BLaER1 treated with 17β-estradiol and CSF1 and Interleukin-3, amounts not matched to agents 10 nM and 100 nM (cell line): Measurements from ENCODE around the gene IFT81.
"Not testable (repeated sequence)": the region's sequence is repeated elsewhere in the genome, so short reads cannot be mapped to it uniquely, and the experiment has no call there.

Source experiments
- H3K27ac ChIP-seq, 11 experiments: shearing (Covaris generic); formaldehyde crosslinking; 2 replicates each; pipeline ENCODE4 v1.8.1; 2022
- H3K27me3 ChIP-seq, 11 experiments: shearing (Covaris generic); formaldehyde crosslinking; 2 replicates each; pipeline ENCODE4 v1.8.1; 2022
- H3K36me3 ChIP-seq, 11 experiments: shearing (Covaris generic); formaldehyde crosslinking; 2 replicates each; pipeline ENCODE4 v1.8.1; 2022
- H3K4me1 ChIP-seq, 10 experiments: shearing (Covaris generic); formaldehyde crosslinking; 2 replicates each; pipeline ENCODE4 v1.8.1; 2022
- H3K4me2 ChIP-seq, 11 experiments: shearing (Covaris generic); formaldehyde crosslinking; 2 replicates each; pipeline ENCODE4 v1.8.1; 2022
- H3K4me3 ChIP-seq, 10 experiments: shearing (Covaris generic); formaldehyde crosslinking; 2 replicates each; pipeline ENCODE4 v1.8.1; 2022
- H3K9ac ChIP-seq, 11 experiments: shearing (Covaris generic); formaldehyde crosslinking; 2 replicates each; pipeline ENCODE4 v1.8.1; 2022
- H3K9me3 ChIP-seq, 11 experiments: shearing (Covaris generic); formaldehyde crosslinking; replicated peaks in 1 of 11; 2 replicates each; pipeline ENCODE4 v1.8.1; 2022
- H4K20me1 ChIP-seq, 11 experiments: shearing (Covaris generic); formaldehyde crosslinking; 2 replicates each; pipeline ENCODE4 v1.8.1; 2022
- Cebpa-rat ChIP-seq, 11 experiments: shearing (Covaris generic); IDR thresholded peaks; 2 replicates each; pipeline ENCODE4 v1.8.1; 2022

IFT81 gene

DNA sequence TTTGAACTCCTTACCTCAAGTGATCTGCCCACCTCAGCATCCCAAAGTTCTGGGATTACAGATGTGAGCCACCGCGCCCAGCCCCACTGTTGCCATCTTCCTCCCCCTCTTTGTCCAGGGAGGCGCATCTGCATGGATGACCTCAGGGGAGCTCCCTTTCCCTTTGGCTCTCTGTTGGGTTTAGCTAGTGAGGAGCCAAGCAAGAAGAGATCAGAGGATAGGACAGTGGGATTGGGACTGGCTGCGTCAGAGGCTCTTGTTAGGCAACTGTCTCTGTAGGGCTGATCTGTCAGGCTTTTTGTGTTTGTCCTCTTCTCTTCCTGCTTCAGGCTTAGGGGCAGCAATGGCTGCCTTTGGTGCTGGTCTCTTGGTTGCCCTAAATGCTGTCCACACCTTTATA is 8.5 kb upstream of the IFT81 start:
- no peak overlapping the region for H3K27ac ChIP-seq

DNA sequence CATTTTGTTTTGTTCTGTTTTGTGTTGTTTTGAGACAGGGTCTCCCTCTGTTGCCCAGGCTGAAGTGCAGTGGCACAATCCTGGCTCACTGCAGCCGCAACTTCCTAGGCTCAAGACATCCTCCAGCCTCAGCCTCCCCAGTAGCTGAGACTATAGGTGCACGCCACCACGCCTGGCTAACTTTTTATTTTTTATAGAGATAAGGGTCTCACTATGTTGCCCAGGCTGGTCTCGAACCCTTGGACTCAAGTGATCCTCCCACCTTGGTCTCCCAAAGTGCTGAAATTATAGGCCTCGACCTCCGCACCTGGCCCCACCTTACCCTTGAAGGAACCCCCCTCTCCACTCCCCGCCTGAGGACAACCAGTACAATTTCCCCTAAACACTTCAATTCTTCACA is 7.5 kb upstream of the IFT81 start:
- H3K4me1 ChIP-seq = peaks cover 0 to 11% (median 0%) of the 10 kb centered on the region in 10 experiments; a peak in 7 of 20 replicates
- peaks cover 8 to 14% (median 10%) of the 10 kb centered on the region in 11 experiments for H3K9me3 ChIP-seq
- H3K4me2 ChIP-seq = no peak overlapping the region
- no peak for TF ChIP-seq Cebpa-rat (IDR thresholded peaks at IDR 0.05)
- no peak overlapping the region for H3K9ac ChIP-seq
- no peak overlapping the region for H3K27ac ChIP-seq
- H3K36me3 ChIP-seq = no peaks in the 10 kb centered on the region
- H3K4me3 ChIP-seq = no peak overlapping the region
- no peaks in the 10 kb centered on the region for H3K27me3 ChIP-seq
- H4K20me1 ChIP-seq = no peaks in the 10 kb centered on the region

More for the DNA sequence above, 8.5 kb upstream of the IFT81 start:
- H3K9me3 ChIP-seq = peaks cover 13 to 22% (median 17%) of the 10 kb centered on the region in 11 experiments
- TF ChIP-seq Cebpa-rat (IDR thresholded peaks at IDR 0.05) = no peak
- no peaks in the 10 kb centered on the region for H3K36me3 ChIP-seq
- H4K20me1 ChIP-seq = no peaks in the 10 kb centered on the region
- no peak overlapping the region for H3K9ac ChIP-seq
- H3K4me3 ChIP-seq = no peak overlapping the region
- H3K27me3 ChIP-seq = no peaks in the 10 kb centered on the region
- no peak overlapping the region for H3K4me2 ChIP-seq
- H3K4me1 ChIP-seq = peaks cover 0 to 11% (median 0%) of the 10 kb centered on the region in 10 experiments; a peak in 7 of 20 replicates

DNA sequence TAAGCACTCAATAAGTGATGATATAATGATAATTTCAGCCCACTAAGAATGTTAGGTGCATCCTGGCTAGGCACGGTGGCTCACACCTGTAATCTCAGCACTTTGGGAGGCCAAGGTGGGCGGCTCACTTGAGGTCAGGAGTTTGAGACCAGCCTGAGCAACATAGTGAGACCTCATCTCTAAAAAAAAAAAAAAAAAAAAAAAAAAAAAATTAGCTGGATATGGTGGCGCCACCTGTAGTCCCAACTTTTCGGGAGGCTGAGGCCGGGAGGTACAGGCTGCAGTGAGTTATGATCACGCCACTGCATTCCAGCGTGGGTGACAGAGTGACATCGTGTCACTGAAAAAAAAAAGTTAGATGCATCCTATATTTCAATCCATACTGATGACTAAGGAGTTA is 6.9 kb upstream of the IFT81 start:
- not testable (repeated sequence) for H3K27ac ChIP-seq, H3K36me3 ChIP-seq, H4K20me1 ChIP-seq, H3K27me3 ChIP-seq, H3K4me2 ChIP-seq, H3K9ac ChIP-seq, H3K9me3 ChIP-seq, H3K4me3 ChIP-seq
- H3K4me1 ChIP-seq = peaks cover 0 to 11% (median 0%) of the 10 kb centered on the region in 10 experiments; a peak in 7 of 20 replicates

DNA sequence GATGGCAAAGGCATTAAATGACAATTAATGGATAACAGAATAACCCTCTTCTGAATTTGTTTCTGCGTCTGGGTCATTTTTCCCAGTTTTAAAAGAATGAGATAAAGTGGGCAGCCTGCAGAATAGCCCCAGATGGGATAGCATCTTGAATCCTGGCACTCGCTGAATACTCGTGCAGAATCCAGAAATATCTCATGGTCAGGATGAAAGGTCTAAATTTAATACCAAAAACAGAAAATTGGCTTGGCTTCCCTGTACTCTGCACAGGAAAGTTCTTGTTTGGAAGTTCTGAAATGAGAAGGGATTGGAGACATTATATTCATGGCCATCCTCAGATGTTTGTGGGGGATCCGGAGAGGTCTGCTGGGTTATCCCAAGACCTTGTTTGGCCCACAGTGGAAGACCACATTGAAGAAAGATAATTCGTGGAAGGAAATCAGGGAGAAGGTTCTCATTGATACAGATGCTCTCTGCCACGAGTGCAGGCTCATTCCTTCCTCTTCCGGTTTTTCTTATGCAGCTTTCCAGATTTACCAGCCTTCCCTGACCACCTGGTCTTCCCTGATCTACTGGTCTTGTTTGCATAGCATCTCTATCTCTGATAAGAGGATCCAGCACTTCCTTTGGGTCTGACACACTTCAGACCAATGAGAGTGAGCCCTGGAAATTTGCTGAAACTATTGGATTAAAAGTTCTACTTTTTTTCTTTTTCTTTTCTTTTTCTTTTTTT is 6.0 kb upstream of the IFT81 start:
- TF ChIP-seq Cebpa-rat (IDR thresholded peaks at IDR 0.05) = no peak
- Histone ChIP-seq H3K36me3 (no peaks in the 10 kb centered on the region), H3K27ac (no peak overlapping the region), H3K4me3 (no peak overlapping the region), H3K9me3 (no peaks in the 10 kb centered on the region), H3K27me3 (no peaks in the 10 kb centered on the region), H4K20me1 (no peaks in the 10 kb centered on the region), H3K4me2 (no peak overlapping the region), H3K4me1 (peaks cover 0 to 11% (median 0%) of the 10 kb centered on the region in 10 experiments; a peak in 7 of 20 replicates), H3K9ac (no peak overlapping the region)

DNA sequence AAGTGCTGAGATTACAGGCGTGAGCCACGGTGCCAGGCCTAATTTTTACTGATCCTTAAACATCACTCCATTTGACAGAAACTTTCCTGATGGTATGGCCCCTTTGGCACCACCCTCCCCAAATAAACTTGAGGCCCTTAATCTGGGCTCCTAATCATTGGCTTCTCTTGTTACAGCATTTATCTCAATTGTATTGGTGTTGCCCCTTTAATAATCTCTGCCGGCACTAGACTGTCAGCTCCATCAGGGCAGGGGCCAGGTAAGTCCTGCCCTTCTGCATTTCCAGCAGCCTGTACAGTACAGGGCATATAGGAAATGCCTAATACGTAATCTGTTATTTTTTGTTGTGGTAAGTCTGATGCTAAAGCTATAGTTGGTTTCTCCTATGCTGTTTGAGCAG is 1.2 kb upstream of the IFT81 start:
- Histone ChIP-seq H4K20me1 (no peaks in the 10 kb centered on the region), H3K9ac (no peak overlapping the region), H3K9me3 (no peaks in the 10 kb centered on the region), H3K36me3 (peaks cover 0 to 4% (median 0%) of the 10 kb centered on the region in 11 experiments; a peak in 3 of 22 replicates), H3K4me3 (no peak overlapping the region), H3K27me3 (no peaks in the 10 kb centered on the region), H3K27ac (no peak overlapping the region), H3K4me2 (no peak overlapping the region), H3K4me1 (peaks cover 4 to 30% (median 19%) of the 10 kb centered on the region in 10 experiments; a peak in 18 of 20 replicates)
- no peak for TF ChIP-seq Cebpa-rat (IDR thresholded peaks at IDR 0.05)

DNA sequence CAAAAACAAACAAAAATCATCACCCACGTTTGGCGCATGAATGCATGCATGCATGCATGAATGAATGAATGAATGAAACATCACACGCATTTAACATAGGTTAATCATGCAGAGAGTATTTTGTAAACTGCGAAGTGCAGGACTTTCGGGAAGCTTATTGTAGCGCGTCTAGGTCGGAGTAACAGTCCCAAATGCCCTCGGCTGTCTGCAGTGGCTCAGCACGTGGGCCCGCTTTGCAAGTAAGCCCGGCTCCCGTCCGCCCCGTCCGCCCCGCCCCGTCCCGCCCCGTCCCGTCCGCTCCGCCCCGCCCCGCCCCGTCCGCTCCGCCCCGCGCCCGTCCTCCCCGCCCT is 263 bp upstream of the IFT81 start:
- Histone ChIP-seq H3K4me1 (peaks cover 4 to 27% (median 19%) of the 10 kb centered on the region in 10 experiments; a peak in 18 of 20 replicates), H3K27me3 (no peaks in the 10 kb centered on the region), H3K4me3 (peak overlapping the region in 9 of 10 experiments; percentile 79 to 99 (median 95); a peak in 9 of 20 replicates), H3K9me3 (no peaks in the 10 kb centered on the region), H3K9ac (peak overlapping the region in 1 of 11 experiments; percentile 94; a peak in 2 of 22 replicates), H3K4me2 (peak overlapping the region in 9 of 11 experiments; percentile 9 to 83 (median 38); a peak in 15 of 22 replicates), H4K20me1 (no peaks in the 10 kb centered on the region), H3K27ac (no peak overlapping the region), H3K36me3 (peaks cover 0 to 10% (median 6%) of the 10 kb centered on the region in 11 experiments; a peak in 9 of 22 replicates)
- TF ChIP-seq Cebpa-rat (IDR thresholded peaks at IDR 0.05) = no peak

DNA sequence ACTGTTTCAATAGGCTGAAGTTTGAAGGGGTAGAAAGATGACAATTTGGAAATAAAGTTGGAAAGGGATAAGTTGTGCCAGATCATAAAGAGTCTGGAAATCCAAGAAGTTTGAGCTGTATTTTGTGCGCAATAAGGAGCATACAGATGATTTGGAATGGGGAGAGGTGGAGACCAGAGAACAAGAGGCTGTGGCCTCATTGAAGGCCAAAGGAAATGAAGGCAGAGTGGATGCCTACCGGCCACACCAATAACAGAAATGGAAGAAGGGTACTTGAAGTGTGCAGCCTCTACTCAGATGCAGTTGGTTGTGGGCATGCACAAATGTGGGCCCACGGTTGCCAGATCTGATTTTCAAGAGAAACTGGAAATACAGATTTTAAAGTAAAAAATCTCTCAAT is 2.4 kb downstream of the IFT81 start:
- Histone ChIP-seq H3K36me3 (peaks cover 0 to 18% (median 12%) of the 10 kb centered on the region in 11 experiments; a peak in 11 of 22 replicates), H3K27ac (no peak overlapping the region), H3K4me3 (no peak overlapping the region), H3K27me3 (no peaks in the 10 kb centered on the region), H3K9me3 (no peaks in the 10 kb centered on the region), H3K4me2 (peak overlapping the region in 9 of 11 experiments; percentile 27 to 93 (median 86); a peak in 15 of 22 replicates), H4K20me1 (no peaks in the 10 kb centered on the region), H3K9ac (no peak overlapping the region), H3K4me1 (peaks cover 4 to 27% (median 19%) of the 10 kb centered on the region in 10 experiments; a peak in 18 of 20 replicates)
- TF ChIP-seq Cebpa-rat (IDR thresholded peaks at IDR 0.05) = no peak

DNA sequence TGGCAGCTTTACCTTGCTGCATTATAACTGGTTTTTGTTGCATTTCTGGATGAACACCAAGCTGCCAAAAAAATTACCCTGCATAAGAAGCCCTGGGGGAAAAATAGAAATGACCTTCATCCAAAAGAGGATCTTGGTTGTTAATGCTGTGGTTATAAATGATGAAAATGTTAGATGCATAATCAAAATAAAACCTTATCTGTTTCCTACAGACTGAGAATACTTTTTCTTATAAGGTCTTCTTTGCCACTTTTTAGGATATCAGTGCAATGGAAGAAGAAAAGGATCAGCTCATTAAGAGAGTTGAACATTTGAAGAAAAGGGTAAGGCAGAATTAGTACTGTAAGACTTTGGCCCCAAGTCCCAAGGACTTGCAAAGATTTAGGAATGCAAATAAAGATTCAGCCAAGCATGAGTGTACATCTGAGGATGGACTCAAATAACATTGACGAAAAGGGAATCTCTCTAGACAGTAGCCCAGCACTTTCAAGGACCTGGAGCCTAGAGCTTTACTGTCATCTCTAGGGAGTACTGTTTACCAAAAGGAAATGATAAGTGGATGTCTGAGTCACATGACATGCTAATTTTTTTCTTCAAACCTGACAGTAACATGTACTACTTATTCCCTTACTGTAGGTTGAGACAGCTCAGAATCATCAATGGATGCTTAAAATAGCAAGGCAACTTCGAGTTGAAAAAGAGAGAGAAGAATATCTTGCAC is 10.7 kb downstream of the IFT81 start:
- Histone ChIP-seq H3K36me3 (peaks cover 4 to 63% (median 36%) of the 10 kb centered on the region in 11 experiments; a peak in 21 of 22 replicates), H3K4me1 (peaks cover 18 to 23% (median 20%) of the 10 kb centered on the region in 10 experiments), H3K9me3 (no peaks in the 10 kb centered on the region), H4K20me1 (no peaks in the 10 kb centered on the region), H3K4me2 (peak overlapping the region; percentile 25 to 76 (median 64); a peak in 20 of 22 replicates), H3K27me3 (no peaks in the 10 kb centered on the region), H3K4me3 (no peak overlapping the region), H3K27ac (no peak overlapping the region), H3K9ac (no peak overlapping the region)
- TF ChIP-seq Cebpa-rat (IDR thresholded peaks at IDR 0.05) = no peak

DNA sequence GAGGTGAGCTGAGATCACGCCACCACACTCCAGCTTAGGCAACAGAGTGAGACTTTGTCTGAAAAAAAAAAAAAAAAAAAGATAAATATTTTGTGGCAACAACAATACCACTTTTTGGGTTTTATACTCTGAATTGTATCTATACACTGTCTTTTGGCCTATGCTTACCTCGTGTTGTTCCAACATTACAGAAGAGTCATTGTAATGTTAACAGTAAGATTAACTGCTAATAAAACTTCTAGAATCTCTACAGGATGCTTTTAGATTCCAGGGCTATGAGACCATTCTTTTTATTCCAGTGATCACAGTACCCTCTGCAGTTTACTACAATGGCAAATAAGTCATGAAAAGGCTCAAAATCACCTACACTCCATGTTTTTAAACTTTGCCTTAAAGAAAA is 11.6 kb downstream of the IFT81 start:
- H4K20me1 ChIP-seq = no peaks in the 10 kb centered on the region
- H3K27ac ChIP-seq = no peak overlapping the region
- H3K4me2 ChIP-seq = peak overlapping the region in 5 of 11 experiments; percentile 58 to 76 (median 69); a peak in 6 of 22 replicates
- H3K4me3 ChIP-seq = no peak overlapping the region
- no peaks in the 10 kb centered on the region for H3K9me3 ChIP-seq
- TF ChIP-seq Cebpa-rat (IDR thresholded peaks at IDR 0.05) = no peak
- H3K36me3 ChIP-seq = peaks cover 4 to 63% (median 36%) of the 10 kb centered on the region in 11 experiments; a peak in 21 of 22 replicates
- no peak overlapping the region for H3K9ac ChIP-seq
- no peaks in the 10 kb centered on the region for H3K27me3 ChIP-seq
- peaks cover 18 to 23% (median 20%) of the 10 kb centered on the region in 10 experiments for H3K4me1 ChIP-seq
